GM19324 (cell line): ENCODE results near the gene PPP2R3B.
A peak's percentile ranks its signal among the peaks of the same experiment; 100 is the strongest.
"Not testable (repeated sequence)": the region's sequence is repeated elsewhere in the genome, so short reads cannot be mapped to it uniquely, and the experiment has no call there.

ENCODE experiments used
- ATAC-seq: cut with Tn5 transposase; IDR thresholded peaks from one replicate; pipeline ENCODE4 v1.9.1; 2021; ENCODE audit warnings: mild to moderate bottlenecking, moderate library complexity; ENCODE audit not compliant: unreplicated experiment, low FRiP score

Gene PPP2R3B

DNA sequence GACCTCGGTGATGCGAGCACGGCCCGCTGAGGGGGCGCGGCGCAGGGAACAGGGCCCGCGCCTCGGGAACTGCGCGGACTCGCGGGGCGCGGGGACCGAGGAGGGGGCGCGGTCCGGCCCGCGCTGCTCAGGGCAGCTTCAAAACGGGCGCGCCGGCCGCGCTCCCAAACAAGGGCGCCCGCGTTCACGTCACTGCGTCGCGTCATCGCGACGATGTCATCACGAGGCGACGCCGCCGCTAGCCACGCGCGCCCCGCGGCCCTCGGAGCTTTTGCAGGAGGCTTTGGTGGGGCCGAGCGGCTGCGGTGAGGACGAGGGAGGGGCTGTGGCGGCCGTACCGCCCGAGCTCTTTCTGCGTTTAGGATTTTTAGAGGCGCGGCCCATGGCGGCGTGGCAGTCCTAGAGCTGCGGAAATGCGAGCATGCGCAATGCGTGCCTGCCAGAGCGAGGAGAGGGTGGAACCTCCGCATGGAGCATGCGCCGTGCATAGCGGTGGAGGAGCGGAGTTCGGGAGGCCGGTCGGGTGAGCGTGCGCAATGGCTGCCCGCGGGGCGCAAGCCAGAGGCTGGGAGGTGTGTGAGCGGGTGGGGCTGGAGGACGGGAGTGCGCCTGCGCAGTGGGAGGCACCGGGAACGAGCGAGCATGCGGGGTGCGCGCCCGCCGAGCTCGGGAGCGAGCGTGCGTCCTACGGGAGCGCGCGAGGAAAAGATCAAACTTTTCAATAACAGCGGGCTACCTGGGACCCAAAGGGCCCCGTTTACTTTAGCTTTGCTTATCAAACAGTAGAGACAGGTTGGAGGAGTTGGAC, at the start of gene PPP2R3B:
PPP2R3B (minus strand) TSS at position 140 of the 808 bp plus-strand sequence. CDS start 216 bp downstream, outside the sequence.
- ATAC-seq, result peak; percentile 98

GRCh38 chrX:435536-436122, 48.9 kb upstream of the PPP2R3B start:
- no peak for ATAC-seq

DNA sequence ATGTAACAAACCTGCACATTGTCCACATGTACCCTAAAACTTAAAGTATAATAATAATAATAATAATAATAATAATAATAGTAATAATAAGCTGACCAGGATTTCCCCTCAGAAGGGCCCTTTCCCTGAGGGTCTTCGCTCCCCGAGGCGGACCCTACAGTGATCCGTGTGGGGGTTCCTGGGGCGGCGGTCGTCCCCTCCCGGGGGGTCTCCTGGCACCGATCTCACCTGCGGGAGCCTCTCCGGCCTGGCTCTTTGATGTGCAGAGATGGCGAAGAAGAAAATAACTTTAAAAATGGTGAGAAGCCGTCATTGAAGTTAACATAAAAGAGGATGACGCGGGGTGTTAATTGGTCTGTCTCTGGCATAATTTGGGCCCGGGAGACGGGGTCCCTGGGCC, 48.2 kb upstream of the PPP2R3B start:
- ATAC-seq, result no peak

DNA sequence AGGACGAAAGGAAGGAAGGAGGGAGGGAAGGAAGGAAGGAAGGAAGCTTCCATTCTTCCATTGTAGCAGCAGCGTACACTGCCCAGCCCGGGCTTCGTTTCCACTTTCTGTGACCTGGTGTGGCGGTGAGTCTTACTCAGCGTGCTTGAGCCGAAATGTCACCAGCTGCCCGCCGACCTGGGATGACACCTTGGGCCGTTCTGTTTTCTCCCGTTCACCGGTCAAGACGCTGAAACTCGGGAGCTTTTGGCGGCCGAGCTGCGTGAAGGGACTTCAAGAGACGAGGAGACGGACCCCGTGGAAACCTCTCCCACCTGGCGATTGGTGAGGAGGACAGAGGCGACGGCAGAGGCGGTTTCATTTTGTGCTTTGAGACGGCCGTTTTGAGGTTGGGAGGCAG, 47.1 kb upstream of the PPP2R3B start:
- ATAC-seq, result no peak

- not testable (repeated sequence) for ATAC-seq
These were observed 46.0 kb upstream of the PPP2R3B start for GRCh38 chrX:432666-433065.

- no peak for ATAC-seq
These were observed 44.9 kb upstream of the PPP2R3B start for GRCh38 chrX:431492-432111.

DNA sequence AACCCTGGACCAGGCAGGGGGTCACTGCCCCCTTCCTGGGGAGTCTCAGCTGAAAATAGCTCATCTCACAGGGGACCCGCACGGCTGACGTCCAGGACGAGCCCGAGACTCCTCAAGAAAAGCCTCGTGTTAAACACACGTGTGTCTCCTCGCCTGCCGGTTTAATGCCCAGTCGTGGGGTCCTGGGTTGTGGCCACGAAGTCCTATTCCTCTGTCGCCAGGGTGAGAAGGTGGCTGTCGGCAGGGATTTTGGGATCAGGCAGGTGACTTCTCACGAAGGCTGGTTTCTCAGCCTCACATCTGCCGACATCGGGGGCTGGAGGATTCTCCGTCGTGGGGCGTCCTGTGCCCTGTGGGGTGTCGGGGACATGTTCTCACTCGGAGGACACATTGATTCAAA, 44.3 kb upstream of the PPP2R3B start:
- no peak for ATAC-seq

GRCh38 chrX:429266-429825, 42.6 kb upstream of the PPP2R3B start:
- no peak for ATAC-seq

GRCh38 chrX:427812-428725, 41.4 kb upstream of the PPP2R3B start:
- no peak for ATAC-seq

DNA sequence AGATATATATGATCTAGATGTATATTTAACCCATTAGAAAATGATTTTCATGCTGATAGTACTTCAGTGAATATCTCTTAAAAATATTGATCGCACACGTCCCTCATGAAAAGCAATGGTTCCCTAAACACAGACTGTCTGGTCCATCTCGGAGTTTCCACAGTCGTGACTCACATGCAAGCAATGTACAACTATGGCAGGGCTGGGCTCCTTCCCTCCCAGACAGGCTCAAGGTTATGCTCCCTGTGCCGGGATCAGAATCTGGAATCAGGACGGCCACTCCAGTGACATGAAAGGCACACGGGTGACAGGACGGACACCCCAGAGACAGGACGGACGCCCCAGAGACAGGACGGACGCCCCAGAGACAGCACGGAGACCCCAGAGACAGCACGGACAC, 40.2 kb upstream of the PPP2R3B start:
- no peak for ATAC-seq

GRCh38 chrX:425056-425455, 38.3 kb upstream of the PPP2R3B start:
- ATAC-seq, result no peak

DNA sequence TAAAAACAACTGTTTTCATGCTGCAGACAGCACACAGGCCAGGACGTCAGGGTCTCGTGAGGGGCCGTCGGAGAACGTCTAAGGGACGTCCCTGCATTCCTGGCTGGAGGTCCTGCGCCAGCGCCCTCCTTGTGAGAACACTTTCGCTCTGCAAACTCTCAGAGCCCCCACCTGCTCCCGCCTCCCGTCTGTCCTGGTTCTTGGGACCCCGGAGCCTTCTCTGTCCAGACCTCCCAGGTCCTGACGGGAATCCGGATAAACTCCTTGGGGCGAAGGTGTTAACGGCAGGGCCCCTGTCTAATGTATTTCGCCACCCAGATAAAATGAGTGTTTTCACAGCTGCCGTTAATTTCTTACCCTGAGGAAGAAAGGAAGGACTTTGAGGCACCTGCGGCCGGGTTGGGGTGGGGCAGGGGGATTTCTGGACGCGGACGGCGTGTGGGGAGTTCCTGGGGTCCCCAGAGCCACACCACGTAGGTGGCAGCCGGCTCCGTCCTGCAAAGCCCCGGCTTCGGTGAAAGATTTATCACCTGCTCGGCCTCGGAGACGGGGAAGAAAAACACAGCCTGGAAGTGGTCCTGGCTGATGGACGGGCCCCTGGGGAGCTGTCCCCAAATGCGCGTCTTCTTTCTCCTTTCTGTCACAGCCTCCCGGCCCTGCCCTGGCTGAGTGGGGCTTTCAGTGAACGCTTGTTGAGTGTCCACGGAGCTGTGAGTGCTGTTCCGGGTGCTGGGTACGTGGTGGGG, 35.1 kb upstream of the PPP2R3B start:
- ATAC-seq, result no peak

DNA sequence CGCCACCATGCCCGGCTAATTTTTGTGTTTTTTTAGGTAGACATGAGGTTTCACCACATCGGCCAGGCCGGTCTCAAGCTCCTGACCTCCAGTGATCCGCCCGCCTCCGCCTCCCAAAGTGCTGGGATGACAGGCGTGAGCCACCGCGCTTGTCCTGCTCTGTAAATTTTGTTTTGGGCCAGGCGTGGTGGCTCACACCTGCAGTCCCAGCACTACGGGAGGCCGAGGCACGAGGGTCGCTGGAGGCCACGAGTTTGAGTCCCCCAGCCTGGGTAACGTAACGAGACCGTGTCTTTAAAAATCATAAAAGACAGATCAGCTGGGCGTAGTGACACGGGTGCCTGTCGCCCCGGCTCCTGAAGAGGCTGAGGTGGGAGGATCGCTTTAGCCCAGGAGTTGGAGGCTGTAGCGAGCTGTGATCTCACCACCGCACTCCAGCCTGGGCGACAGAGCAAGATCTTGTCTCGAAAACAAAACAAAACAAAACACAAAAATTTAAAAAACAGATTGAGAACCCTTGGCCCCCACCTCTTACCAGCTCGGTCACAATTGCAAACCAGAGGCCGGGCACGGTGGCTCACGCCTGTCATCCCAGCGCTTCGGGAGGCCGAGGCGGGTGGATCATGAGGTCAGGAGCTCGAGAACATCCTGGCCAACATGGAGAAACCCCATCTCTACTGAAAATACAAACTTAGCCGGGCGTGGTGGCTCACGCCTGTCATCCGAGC, 34.0 kb upstream of the PPP2R3B start:
- no peak for ATAC-seq

DNA sequence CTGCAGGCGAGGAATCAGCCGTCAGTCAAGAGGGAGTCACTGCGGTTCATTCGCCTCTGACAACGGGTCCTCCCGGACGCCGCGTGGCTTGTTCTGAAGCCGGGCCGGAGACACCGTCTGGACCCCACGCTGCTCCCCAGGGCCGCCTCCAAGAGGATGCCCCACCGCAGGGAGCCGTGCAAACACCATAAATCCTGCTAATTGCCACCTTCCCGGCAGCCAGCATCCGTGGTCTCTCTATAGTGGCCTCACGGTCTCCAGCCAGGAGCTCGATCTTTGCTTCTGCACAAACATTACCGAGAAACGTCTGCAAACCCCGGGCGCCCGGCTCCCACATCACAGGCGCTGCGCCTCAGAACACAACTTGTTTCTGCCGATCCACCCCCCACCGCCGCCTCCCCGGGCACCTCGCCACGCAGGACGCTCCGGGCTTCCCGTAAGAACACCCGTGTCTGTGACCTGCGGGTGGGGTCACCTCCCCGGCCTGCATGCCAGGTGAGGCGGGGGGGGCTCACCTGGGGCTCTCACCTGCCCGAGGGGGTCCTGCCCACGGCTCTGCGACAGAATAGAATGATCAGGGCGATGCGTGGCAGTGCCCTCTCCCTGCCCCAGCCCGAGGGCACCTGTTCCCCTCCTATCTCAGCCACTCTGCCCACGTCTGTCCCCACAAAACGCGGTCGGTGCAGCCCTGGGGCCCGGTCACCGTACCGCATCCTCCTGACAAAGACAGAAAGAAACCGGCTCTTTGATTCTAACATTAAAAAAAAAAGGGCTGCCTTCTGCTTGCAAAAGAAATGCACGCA, 32.4 kb upstream of the PPP2R3B start:
- no peak for ATAC-seq

DNA sequence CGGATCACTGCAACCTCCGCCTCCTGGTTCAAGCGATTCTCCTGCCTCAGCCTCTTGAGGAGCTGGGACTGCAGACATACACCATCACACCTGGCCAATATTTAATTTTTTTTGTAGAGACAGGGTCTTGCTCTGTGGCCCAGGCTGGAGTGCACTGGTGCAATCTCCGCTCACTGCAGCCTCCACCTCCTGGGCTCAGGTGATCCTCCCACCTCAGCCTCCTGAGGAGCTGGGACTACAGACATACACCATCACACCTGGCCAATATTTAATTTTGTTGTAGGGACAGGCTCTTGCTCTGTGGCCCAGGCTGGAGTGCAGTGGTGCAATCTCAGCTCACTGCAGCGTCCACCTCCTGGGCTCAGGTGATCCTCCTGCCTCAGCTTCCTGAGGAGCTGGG, 28.8 kb upstream of the PPP2R3B start:
- not testable (repeated sequence) for ATAC-seq

GRCh38 chrX:413322-414201, 26.9 kb upstream of the PPP2R3B start:
- no peak for ATAC-seq

DNA sequence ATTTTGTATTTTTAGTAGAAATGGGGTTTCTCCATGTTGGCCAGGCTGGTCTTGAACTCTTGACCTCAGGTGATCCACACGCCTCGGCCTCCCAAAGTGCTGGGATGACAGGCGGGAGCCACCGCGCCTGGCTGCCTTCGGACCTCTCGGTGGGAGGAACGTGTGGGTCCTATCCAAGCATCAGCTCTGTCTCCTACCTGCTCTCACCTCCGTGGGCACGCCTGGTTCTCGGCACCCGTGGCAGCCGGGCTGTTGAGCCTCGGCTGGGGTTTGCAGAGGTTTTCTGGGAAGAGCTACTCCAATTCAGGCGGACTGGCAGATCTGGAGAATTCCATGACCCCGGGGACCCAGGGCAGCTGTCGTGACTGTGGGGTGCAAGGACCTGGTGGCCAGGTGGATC, 23.6 kb upstream of the PPP2R3B start:
- ATAC-seq, result no peak
